VCaP (cell line): ENCODE results near the gene ILKAP.

Experiments
- H3K27ac ChIP-seq: fragments of 450-650 bp; 2 replicates; pipeline ENCODE4 v1.5.1; 2017
- CTCF ChIP-seq: fragments of 450-650 bp; conservative IDR thresholded peaks from 2 replicates; pipeline ENCODE4 v1.5.1; 2017; ENCODE audit warnings: mild to moderate bottlenecking, moderate library complexity

Gene ILKAP

GRCh38 chr2:238151628-238152235, 51.8 kb downstream of the ILKAP start:
- H3K27ac ChIP-seq: no peak overlapping the region
- no peak for TF ChIP-seq CTCF

- H3K27ac ChIP-seq: no peak overlapping the region
- no peak for TF ChIP-seq CTCF
Measured at GRCh38 chr2:238151205-238151604, 52.3 kb downstream of the ILKAP start.

- H3K27ac ChIP-seq: no peak overlapping the region
- no peak for TF ChIP-seq CTCF
Measured at GRCh38 chr2:238150686-238151085, 52.8 kb downstream of the ILKAP start.

- no peak for TF ChIP-seq CTCF
- no peak overlapping the region for H3K27ac ChIP-seq
Measured at GRCh38 chr2:238149841-238150572, 53.5 kb downstream of the ILKAP start.

GRCh38 chr2:238148981-238149380, 54.5 kb downstream of the ILKAP start:
- H3K27ac ChIP-seq: no peak overlapping the region
- no peak for TF ChIP-seq CTCF

GRCh38 chr2:238146884-238147544, 56.5 kb downstream of the ILKAP start:
- H3K27ac ChIP-seq: no peak overlapping the region
- no peak for TF ChIP-seq CTCF

GRCh38 chr2:238145851-238146250, 57.6 kb downstream of the ILKAP start:
- no peak overlapping the region for H3K27ac ChIP-seq
- TF ChIP-seq CTCF: no peak
